ENCODE data around the gene MYO7B. TPM values are rescaled to one million over a fixed set of nuclear protein-coding genes. Genes with fewer than 3 reads are reported as not detected.

MYO7B gene
- total RNA-seq, 4 donors from 2014 or later: 0.21 to 0.48 (median 0.28) TPM

DNA sequence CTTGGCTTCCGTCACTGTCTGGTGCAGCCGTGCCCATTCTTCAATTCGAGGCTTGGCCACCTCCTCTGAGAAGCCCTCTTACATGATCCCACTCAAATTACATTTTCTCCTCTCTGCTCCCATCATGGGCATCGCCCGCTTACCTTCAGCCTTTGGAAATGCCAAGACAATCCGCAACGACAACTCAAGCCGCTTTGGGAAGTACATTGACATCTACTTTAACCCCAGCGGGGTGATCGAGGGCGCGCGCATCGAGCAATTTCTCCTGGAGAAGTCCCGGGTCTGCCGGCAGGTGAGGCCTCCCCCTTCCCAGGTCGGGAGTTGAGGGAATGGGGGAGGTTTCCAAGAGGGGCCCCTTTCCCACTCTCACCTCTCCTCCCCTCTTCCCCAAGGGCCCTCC lies 38.3 kb downstream of the MYO7B start:
- peaks cover 0 to 7% of the 10 kb centered on the region in 2 donors for H3K4me1 ChIP-seq
- no peak for TF ChIP-seq POLR2A (IDR thresholded peaks at IDR 0.05)
- TF ChIP-seq, protein P1, sequence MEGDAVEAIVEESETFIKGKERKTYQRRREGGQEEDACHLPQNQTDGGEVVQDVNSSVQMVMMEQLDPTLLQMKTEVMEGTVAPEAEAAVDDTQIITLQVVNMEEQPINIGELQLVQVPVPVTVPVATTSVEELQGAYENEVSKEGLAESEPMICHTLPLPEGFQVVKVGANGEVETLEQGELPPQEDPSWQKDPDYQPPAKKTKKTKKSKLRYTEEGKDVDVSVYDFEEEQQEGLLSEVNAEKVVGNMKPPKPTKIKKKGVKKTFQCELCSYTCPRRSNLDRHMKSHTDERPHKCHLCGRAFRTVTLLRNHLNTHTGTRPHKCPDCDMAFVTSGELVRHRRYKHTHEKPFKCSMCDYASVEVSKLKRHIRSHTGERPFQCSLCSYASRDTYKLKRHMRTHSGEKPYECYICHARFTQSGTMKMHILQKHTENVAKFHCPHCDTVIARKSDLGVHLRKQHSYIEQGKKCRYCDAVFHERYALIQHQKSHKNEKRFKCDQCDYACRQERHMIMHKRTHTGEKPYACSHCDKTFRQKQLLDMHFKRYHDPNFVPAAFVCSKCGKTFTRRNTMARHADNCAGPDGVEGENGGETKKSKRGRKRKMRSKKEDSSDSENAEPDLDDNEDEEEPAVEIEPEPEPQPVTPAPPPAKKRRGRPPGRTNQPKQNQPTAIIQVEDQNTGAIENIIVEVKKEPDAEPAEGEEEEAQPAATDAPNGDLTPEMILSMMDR (IDR thresholded peaks at IDR 0.05): no peak
- intact Hi-C loops (cut with DNase I; ENCODE audit: low total_unique reads): no loop called here
- H3K27ac ChIP-seq: no peak overlapping the region
- H3K4me3 ChIP-seq: no peak overlapping the region
- no peak for DNase-seq
- no peaks in the 10 kb centered on the region for H3K27me3 ChIP-seq
- no peaks in the 10 kb centered on the region for H3K9me3 ChIP-seq
- H3K36me3 ChIP-seq: no peaks in the 10 kb centered on the region

DNA sequence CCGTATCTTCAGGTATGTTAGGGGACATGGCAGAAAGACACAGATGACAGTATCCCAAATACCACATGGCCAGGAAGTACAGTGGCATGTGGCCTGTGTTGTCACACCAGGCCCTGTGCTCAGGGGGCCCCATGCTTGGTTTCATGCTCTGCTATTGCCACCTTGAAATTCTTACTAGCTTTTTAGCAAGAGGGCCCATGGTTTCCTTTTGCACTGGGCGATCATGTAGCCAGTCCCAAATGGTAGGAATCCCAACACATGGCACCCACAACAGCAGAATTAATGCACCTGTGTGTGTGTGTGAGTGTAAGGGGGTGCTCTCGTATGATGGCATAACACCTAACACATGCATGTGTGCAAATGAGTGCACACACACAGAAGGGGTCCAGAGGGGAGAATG lies 39.2 kb downstream of the MYO7B start:
- Histone ChIP-seq H3K27me3 (no peaks in the 10 kb centered on the region), H3K9me3 (no peaks in the 10 kb centered on the region), H3K4me1 (peaks cover 0 to 1% of the 10 kb centered on the region in 2 donors), H3K4me3 (no peak overlapping the region), H3K27ac (no peak overlapping the region), H3K36me3 (no peaks in the 10 kb centered on the region)
- intact Hi-C loops (cut with DNase I; ENCODE audit: low total_unique reads): no loop called here
- TF ChIP-seq, protein P1 (IDR thresholded peaks at IDR 0.05): no peak
- DNase-seq: no peak

- no peaks in the 10 kb centered on the region for H3K4me1 ChIP-seq
- no peak for DNase-seq
- no peak overlapping the region for H3K4me3 ChIP-seq
- no peaks in the 10 kb centered on the region for H3K27me3 ChIP-seq
- intact Hi-C loops (cut with DNase I; ENCODE audit: low total_unique reads): no loop called here
- H3K36me3 ChIP-seq: no peaks in the 10 kb centered on the region
- no peak overlapping the region for H3K27ac ChIP-seq
- H3K9me3 ChIP-seq: no peaks in the 10 kb centered on the region
- no peak for TF ChIP-seq POLR2A (IDR thresholded peaks at IDR 0.05)
- TF ChIP-seq, protein P1 (IDR thresholded peaks at IDR 0.05): no peak
Observed at GRCh38 chr2:127575185-127575765, 39.8 kb downstream of the MYO7B start.

GRCh38 chr2:127575941-127576432 lies 40.5 kb downstream of the MYO7B start:
- H3K9me3 ChIP-seq: no peaks in the 10 kb centered on the region
- no peak for DNase-seq
- H3K4me1 ChIP-seq: no peaks in the 10 kb centered on the region
- H3K4me3 ChIP-seq: no peak overlapping the region
- H3K27me3 ChIP-seq: no peaks in the 10 kb centered on the region
- intact Hi-C loops (cut with DNase I; ENCODE audit: low total_unique reads): no loop called here
- no peaks in the 10 kb centered on the region for H3K36me3 ChIP-seq
- no peak overlapping the region for H3K27ac ChIP-seq
- TF ChIP-seq, protein P1 (IDR thresholded peaks at IDR 0.05): no peak

- intact Hi-C loops (cut with DNase I; ENCODE audit: low total_unique reads): no loop called here
- DNase-seq: peak in 1 of 2 donors; percentile 45
- TF ChIP-seq, protein P1 (IDR thresholded peaks at IDR 0.05): no peak
- no peak for TF ChIP-seq POLR2A (IDR thresholded peaks at IDR 0.05)
- Histone ChIP-seq H3K4me3 (no peak overlapping the region), H3K27me3 (no peaks in the 10 kb centered on the region), H3K36me3 (no peaks in the 10 kb centered on the region), H3K27ac (no peak overlapping the region), H3K4me1 (no peaks in the 10 kb centered on the region), H3K9me3 (no peaks in the 10 kb centered on the region)
Observed at GRCh38 chr2:127576433-127577207, 41.1 kb downstream of the MYO7B start.

Data from uterus (tissue), 4 donors.